SH-SY5Y (cell line): Measurements from ENCODE around the gene OR11H6.

Experiments used
- GATA2 ChIP-seq: IDR thresholded peaks from 2 replicates; pipeline ENCODE4 v1.6.1; 2011; ENCODE audit warnings: mild to moderate bottlenecking, low read depth, low read length
- GATA3 ChIP-seq: IDR thresholded peaks from 2 replicates; pipeline ENCODE4 v1.6.1; 2011; ENCODE audit warnings: low read depth, mild to moderate bottlenecking, low read length, moderate library complexity

GRCh38 chr14:20204721-20205120 is 18.8 kb upstream of the OR11H6 start:
- TF ChIP-seq GATA2 (no peak), GATA3 (no peak)
